ENCODE results near the gene DENND1A.

Gene DENND1A

DNA sequence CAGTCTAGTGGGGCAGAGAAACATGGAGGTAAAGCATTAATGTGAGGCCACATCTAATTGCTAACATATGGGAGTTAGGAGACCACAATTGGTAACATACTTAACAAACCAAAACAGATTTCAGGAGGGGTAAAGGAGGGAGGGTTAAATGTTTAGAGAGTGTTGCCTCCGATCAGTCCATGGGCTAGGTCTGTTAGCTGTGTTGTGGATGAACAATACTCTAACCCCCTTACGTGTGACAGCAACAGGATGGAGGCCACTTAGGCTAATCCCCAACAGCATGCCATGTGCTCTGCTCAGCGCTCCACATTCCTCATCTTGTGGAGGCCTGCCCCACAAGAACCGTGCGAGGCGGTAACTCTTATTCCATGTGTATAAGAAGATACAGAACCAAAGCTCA, 406.9 kb downstream of the DENND1A start:
- DNase-seq, result no peak

DNA sequence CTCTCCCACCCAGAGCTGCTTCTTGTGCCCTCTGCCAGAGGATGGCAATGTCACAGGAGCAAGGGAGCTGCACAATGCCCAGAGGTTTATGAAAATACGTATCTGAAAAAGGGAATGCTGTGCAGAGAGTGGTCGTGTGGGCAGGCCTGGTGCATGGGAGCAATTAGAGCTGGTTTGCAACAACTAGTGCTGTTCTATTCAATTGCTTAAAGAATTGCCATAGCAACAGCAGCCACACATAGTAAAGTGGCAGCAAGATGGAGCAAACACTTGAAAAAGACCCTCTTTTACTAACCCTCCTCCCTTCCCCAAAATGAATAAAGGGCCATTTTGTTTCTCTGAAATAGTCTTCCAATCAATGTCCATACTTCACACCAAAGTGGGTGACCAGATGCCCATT, 407.7 kb downstream of the DENND1A start:
- DNase-seq, result peak in 1 of 3 experiments; percentile 14

DNA sequence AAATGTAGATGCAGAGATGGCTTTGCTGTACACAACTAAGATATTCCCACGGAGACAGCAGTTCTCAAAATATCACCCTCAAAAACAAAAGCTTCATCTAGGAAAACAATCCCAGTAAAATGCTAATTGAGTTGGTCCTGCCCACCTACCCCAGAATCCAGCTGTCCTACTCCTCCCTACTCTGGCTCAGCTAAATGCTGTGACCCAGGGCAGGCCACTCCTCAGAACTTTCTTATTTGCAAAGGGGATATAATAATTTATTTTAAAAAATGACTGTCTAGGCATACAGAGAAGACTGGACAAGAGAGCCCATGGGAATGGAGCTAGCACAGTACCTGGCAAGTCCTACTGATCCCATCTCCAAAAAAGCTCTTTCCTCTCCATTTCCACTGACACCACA, 411.6 kb downstream of the DENND1A start:
- DNase-seq, result no peak

DNA sequence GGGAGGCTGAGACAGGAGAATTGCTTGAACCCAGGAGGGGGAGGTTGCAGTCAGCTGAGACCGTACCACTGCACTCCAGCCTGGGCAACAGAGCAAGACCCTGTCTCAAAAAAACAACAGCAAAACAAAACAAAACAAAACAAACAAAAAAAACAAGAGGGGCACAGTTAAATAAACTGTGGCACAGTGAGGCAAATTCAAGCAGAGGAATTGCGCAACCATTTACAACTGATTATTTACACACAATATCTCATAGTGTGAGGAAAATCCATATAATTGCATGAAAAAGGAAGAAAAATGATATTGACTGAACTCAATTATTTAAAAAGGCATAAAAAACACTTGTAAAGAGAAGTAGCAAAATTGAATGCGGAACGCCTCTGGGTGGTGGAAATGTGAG, 412.4 kb downstream of the DENND1A start:
- no peak for DNase-seq

DNA sequence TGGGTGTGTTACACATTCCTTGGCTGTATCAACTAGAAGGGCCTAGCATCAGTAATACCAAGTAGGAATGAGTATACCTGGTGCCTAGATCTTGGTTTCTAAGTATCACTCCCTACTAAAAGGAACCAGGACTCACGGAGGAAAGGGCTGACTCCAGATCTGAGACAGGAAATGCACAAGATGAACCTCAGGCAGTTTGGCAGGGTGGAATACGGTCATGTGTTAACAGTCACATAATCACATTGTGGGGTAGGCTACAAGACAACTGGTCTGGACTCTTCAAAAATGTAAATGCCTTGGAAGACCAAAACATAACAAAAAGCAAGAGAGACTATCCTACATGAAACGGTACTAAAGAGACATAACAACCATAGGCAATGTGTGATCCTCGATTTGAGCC, 415.2 kb downstream of the DENND1A start:
- DNase-seq, result no peak

DNA sequence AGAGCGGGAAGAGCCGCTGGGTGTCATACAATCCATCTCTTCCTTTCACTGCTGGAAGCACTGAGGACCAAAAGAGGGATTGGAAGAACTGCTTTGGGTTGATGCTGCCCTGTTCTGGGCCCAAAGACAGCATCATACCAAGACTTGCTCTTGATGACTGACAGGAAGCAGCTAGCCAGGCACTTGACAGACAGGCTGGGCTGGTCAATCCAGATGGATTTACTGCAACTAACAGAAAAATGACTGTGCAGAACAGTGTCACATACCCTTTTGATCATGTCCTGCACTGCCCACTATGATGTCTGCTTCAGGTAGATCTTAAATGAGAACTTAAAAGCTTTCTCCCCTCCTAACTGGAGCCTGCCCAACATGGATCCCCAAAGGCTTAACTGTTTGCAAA, 416.4 kb downstream of the DENND1A start:
- DNase-seq, result no peak

DNA sequence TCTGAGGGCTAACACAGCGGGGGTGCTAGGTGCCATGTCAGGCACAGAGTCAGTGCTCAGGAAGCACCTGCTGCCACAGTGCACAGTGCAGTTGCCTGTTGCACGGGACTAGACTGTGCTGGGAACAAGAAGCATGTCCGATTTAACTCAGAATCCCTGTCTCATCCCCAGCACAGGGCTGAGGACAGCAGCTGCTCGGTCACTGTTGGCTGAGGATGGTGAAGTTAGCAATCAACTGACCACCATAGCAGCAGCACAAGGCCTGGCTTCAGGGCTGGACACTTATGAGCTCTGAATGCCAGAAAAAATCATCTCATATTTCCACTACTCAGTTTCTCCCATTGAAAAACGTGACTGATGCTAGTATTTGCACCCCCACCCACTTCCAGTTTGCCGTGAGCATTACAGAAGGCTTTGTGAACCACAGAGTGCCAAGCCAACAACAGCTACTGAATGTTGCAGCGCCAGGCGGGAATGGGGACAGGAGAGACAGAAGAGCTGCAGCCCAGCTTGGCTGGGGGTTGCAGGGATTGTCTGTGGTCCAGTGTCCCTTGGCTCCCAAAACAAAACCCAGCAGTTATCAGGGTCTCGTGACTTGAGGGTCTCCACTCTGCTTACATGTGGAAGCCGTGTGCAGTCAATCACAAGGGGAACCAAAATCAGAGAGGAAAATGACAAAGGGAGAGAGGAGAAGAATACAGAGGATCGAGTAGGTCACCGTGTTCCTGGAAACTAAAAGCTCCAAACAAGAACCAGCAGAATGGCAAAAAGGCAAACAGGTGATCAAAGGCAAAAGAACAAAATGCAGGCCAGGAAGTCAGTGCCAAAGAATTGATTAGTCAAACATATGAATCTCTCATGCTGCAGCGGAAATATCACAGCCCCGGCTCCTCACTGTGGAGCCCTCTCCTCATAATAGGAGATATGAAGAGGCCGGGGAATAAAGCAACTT, 418.3 kb downstream of the DENND1A start:
- DNase-seq, result no peak

DNA sequence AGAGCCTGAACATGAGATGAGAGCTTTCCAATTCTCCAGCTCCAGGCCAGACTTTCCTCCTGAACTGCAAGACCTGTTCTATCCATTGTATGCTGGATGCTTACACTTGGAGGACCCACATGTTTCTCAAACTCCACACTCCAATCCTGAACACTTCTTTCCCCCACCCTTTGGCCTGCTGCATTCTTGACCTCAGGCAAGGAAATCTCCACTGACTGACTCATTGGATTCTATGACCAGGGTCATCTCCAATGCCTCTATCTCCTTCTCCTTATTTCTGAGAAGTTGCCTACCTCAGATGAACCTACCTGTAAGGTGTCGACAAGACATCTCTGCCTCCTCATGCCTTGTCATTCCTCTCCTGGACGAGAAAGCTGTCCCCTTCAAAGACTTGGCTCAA, 420.3 kb downstream of the DENND1A start:
- no peak for DNase-seq

DNA sequence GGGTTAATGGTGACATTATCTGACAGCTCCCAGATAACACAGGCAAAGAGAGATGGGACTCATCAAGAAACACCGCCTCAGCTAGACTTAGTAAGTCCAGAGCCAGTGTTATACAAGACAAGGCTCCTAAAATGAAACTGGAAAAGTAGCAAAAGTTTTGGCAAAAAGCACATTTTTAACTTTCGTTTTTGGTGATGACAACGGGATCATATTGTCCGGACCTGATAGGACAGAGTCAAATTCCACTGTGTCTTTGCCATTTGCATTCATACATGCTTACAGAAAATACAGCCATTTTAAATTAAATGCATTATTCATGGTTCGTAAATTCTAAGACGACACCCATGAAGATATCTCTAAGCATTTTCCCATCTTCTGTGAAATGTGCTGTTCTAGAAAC, 421.9 kb downstream of the DENND1A start:
- DNase-seq, result no peak

DNA sequence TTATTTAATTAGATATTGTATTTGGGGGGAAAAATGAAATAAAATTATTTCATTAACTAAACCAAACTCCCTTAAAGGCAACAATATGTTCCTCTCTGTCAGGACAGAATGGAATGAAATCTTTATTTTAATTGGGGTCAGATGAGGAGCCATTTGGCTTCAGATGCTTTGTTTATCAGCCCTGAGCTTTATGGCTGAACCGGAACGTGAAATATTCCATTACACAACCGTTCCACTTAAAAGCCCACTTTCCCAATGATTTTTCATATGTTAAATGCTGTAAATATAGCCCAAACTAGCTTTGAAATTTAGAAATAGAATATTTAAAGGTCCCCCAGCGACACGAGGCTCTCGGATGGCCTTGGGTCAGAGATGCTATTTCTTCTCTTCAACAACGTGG, 424.4 kb downstream of the DENND1A start:
- no peak for DNase-seq

DNA sequence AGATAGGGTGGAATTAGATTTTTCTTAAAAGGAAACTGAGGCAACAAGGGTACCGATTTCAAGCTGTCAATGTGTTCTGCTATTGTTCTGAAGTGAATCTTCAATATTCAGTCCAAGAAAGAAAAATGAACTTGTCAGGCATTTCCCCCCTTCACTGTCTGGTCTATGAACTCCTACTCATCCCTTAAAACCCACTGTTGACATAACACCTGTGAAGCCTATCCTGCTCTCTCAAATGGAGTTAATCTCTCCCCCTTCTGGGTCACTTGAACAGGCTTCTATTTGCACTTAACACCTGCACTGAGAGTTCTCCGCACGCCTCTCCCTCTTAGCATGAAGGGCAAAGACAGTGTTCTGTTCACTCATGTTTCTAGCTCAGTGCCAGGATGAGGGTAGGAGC, 429.6 kb downstream of the DENND1A start:
- DNase-seq, result no peak

DNA sequence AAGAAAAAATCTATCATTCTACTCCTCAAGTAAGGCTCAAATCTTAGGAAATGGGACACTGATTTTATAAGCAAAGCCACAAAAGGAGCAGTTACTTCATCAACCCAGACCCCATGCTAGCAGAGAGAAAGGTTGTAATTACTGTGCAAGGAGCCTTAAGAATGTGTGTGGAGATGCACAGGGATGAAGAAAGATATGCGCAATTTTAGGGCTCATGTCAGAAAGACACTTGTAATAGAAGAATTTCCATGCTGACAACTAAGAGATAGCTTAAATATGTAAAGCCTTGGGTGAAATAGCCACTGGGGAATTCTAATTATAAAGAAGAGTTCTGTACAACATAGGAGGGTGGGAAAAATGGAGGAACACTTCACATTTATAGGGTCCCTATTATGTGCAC, 432.1 kb downstream of the DENND1A start:
- DNase-seq, result no peak

DNA sequence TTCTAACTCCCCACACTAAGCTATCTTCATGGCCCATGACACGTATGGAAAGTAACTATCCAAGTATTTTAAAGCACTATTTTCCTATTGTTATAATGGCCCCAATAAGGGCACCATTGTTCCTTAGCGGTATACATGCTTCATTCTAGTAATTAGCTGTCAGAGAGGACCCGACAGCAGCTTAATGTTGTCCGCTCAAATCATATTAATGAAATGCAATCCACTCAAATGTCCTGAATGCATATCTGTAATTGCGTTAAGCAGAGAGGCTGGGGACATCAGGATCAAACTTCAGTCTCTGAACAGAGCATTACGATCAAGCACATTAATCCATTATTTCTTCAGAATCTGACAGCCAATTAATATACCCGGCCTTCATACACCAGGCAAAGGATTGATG, 434.2 kb downstream of the DENND1A start:
- DNase-seq, result peak in 1 of 3 experiments; percentile 23

DNA sequence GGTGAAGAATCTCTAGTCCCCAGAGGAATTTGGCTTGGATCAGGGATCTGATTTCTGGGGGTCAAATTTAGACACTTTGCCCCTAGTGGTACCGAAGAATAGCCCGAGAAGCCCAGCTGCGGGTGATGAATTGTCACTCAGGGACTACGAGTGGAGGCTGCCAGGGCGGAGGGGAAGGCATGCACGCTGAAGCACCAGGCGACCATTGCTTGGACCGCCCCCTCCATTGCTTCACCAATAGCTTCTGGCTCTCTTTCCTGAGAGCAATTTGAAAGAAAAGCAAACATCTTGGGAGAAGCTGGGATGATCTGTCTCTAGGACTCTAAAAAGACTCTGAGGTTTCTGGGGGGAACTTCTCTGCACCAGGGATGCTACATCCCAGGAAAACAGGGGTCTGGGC, 436.3 kb downstream of the DENND1A start:
- DNase-seq, result no peak

DNA sequence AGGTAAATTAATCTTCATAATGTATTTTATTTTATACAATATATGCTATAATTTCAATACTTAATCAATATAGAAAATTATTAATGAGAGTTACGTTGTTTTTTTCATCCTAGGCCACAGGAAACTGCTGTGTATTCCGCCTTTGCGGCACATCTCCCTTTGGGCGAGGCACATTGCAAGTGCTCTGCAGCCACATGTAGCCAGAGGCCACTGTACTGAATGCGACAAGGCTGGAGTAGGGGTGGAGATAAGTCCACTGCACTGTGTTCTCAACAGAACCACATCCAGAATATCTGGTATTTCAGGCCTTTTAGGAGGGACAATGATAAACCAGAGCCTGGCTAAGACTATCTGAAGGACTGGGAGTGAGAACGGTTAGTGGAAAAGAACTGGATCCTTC, 439.2 kb downstream of the DENND1A start:
- no peak for DNase-seq

DNA sequence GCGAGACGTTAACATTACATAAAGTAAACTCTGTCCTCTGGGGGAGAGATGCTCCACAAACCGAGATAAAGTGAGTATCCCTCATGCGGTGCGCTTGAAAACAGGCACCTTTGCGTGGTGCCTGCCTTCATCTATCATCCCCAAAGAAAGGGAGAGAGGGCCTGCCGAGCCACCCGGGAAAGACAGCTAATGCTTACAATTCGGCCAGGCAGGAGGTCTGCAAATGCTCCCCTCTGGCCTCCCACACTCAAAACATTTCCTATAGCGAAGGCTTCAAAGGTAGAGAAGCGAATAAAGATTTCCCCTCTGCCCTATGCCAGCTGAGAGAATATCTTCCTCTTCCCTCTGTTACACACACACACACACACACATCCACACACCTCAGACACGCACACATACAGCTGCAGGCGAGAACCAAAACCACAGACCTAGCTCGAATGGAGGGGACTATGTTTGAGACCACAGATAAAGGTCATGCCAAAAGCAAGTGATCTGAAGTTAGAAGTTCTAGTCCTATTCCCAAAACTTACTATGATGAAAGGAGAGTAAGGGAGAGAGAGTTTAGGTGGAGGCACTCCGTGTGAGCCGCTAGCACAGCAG, 441.1 kb downstream of the DENND1A start:
- no peak for DNase-seq

DNA sequence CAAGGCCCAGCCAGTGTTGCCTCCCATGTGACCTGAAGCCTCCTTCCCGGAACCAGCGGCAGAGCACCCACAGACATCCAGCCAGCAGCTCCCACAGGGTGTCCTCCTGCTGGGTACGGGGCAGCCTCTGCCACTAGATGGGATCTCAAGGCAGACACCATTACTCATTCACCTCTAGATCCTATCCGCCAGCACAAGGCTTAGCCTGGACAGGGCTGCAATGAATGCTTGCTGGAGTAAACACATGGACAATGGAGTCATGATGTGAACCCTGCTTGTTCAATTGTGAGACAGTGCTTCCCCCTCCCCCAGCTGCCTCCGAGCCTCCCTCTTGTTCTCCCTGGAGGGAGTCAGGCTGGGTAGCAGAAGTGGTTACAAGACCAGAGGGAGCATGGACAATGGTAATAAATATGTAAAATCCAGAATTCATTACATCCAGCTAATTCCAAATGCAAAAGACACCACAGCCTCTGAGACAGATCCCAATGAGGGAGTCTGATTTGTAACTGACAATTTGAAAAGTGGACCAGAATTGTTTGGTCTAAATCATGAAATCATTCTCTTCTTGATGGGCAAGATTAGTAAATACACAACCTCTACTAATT, 441.9 kb downstream of the DENND1A start:
- DNase-seq, result peak in 1 of 3 experiments; percentile 14

DNA sequence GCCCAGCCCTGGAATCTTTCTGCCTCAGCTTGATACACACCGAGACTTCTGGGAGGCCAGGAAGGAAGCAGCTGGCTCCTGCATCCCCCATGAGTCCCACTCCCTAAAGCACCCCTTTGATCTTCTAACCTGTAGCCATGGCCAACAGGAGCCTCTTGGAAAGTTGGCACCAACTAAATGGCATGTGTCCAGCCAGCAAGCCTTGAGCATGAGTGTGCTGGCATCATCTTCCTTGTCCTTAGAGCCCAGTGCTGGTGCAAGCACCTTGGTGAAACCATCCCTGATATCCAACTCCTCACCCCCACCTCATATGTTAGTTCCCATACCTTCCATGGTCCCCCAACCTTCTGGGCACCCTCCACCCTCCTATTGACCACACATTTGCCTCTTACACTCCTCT, 443.5 kb downstream of the DENND1A start:
- DNase-seq, result no peak

DNA sequence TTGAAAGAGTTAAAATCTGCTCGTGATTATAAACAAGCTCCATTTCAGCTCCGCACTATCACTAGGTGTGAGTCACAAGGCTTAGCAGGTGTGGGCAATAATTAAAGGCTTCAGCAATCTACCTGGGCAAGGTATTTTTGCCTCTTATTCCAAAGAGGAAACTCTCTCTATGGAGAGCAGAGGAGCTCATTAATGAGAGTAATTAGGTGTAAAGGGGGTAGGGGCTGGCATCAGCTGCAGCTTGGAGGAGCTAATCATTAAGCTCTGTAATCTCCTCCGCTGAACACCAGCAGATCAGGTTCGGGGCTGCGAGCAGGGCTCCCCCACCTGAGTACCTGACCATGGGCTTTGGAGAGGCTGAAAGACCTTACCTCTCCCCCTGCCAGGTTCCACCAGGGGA, 444.7 kb downstream of the DENND1A start:
- DNase-seq, result peak in 2 of 3 experiments; percentile 93 to 95

DNA sequence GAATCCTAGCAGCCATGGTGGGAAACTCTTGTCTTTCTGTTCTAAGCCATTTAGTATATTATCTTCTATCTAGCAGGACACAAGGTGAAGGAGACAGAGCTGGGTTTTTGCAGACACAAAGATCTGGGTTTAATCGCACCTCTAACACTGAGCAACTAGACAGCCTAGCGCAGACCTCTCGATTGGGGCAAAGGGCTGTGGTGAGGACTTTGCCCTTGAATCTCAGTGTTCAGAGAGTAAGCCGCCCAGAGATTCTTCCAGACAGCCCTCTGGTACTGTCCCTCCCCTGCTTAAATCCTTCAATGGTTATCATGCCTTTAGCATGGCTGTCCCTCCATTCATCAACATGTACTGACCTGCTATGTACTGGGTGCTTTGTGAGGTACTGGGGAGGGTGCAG, 445.8 kb downstream of the DENND1A start:
- DNase-seq, result no peak

DNA sequence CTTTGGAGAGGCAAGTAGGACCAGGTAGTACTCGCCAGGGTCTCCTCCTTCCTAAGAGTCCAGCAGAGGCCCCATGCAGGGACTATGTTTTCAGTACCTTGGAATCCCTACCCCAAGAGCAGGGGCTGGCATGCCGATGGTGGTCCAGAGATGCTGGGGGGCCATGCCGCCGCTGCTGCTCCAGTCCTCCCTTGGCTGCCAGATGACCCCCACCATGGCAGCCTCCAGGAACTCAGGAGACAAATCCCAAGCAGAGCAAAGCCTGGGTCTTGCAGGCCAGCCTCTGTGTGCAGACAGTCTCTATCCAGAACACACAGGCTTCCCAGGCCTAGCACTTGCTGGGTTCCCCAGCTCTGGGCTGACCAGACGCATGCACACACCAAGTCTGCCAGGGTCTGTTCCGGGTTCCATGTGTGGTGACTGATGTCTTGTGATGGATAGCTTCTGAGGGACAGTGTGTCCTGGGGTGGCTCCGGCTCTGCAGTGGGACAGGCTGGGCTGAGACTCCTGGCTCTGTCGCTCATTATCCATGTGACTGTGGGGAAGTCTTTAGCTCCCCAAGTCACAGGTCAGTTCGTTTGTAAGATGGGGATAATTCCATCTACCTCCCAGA, 446.6 kb downstream of the DENND1A start:
- DNase-seq, result no peak

DNA sequence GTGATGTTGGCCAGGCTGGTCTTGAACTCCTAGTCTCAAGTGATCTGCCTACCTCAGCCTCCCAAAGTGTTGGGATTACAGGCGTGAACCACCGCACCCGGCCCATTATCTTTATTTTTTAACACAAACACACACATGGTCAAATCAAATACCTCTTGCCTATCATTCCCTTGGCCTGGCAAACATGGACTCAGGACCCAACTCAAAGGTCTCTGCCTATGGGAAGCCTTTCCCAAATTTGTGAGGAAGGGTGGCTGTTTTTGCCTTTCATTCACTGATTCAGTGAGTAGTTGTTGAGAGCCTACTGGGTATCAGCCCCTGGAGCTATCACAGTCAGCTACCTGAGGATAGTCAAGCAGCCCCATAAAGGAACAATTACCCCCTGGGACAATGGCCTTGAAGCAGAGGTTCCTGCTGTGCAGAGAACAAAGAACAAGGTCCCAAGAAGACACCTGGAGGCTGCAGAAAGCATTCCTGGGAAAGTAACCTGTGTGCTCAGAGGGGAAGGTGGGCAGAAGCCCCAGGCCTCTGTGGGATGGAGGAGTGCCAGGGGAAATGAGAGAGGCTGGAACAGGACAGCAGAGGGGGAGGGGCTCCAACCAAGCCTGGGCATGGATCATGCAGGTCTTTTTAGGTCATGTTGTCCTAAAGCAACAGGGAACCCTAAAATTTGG, 447.5 kb downstream of the DENND1A start:
- peak in 2 of 3 experiments; percentile 21 to 65 for DNase-seq
